Activated naive CD4-positive, alpha-beta T cell treated with anti-CD3 and anti-CD28 coated beads, Interleukin-2, amount 50 U/mL, for 72 hours (primary cell): Measurements from ENCODE around the gene TMC4. TPM values are rescaled to one million over a fixed set of nuclear protein-coding genes. Genes with fewer than 3 reads are reported as not detected.

ENCODE experiments used
- ATAC-seq, 2 donors: fragments of 150-1000 bp; cut with Tn5 transposase; 2 replicates each; pipeline ENCODE4 v1.10.0; 2021; ENCODE audit warnings: mild to moderate bottlenecking in 2 of 2, moderate library complexity in 2 of 2
- DNase-seq, 2 donors: peaks; one replicate each; pipeline ENCODE4 v3.0.0; 2021 to 2022; ENCODE audit warnings: low spot score in 2 of 2
- H3K27ac Mint-ChIP-seq, 2 donors: one replicate each; pipeline ENCODE4 v1.8.0; 2022; ENCODE audit warnings: mild to moderate bottlenecking in 2 of 2, mixed read lengths in 2 of 2
- H3K36me3 Mint-ChIP-seq, 2 donors: one replicate each; pipeline ENCODE4 v1.8.0; 2022; ENCODE audit warnings: mixed read lengths in 2 of 2
- H3K9me3 Mint-ChIP-seq, 2 donors: one replicate each; pipeline ENCODE4 v1.8.0; 2022; ENCODE audit warnings: mixed read lengths in 2 of 2
- total RNA-seq, 2 donors: library from RNA; stranded (reverse); gene quantifications; one replicate each; pipeline ENCODE4 v1.2.3, GENCODE V29; 2022

TMC4 gene
- total RNA-seq, 2 donors from 2014 or later, result not detected

- H3K9me3 Mint-ChIP-seq, result no peaks in the 10 kb centered on the region
- H3K27ac Mint-ChIP-seq, result peak overlapping the region; percentile 52 to 70
- H3K36me3 Mint-ChIP-seq, result peaks cover 12 to 24% of the 10 kb centered on the region in 2 donors
- no peak for ATAC-seq
- DNase-seq, result no peak
Measured at GRCh38 chr19:54153731-54154326, 19.1 kb downstream of the TMC4 start.

- no peak for ATAC-seq
- Mint-ChIP-seq H3K9me3 (no peaks in the 10 kb centered on the region), H3K36me3 (peaks cover 12 to 24% of the 10 kb centered on the region in 2 donors), H3K27ac (peak overlapping the region in 1 of 2 donors; percentile 38)
- DNase-seq, result no peak
Measured at GRCh38 chr19:54152878-54153524, 20.0 kb downstream of the TMC4 start.

GRCh38 chr19:54152267-54152666, 20.7 kb downstream of the TMC4 start:
- Mint-ChIP-seq H3K36me3 (peaks cover 12 to 24% of the 10 kb centered on the region in 2 donors), H3K27ac (no peak overlapping the region), H3K9me3 (no peaks in the 10 kb centered on the region)
- DNase-seq (no peak), ATAC-seq (no peak)

DNA sequence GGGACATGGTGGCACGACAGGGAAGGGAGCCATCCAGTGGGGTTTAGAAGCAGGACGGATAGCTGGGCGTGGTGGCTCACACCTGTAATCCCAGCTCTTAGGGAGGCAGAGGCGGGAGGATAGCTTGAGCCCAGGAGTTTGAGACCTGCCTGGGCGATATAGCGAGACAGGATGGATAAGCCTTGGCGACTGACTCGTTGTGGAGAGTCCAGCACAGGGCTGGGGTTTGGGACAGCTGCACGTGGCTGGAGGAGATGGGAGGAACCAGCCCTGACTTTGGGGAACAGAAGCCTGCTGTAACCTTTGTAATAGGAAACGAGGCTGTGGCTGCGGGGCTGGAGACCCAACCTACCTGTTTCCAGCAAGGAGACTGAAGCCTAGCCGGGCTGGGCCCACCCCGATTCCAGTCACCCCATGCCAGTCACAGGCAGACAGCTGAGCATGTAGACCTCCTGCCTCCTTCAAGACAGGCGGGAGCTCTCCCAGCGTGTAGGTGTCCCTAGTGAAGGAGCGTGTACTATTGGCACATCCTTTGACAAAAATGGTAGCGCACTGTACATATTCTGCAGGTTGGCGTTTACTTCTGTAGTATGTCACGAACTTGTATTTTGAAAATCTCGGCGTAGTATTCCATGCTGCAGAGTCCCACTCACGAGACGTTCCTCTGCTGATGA, 21.5 kb downstream of the TMC4 start:
- no peak for ATAC-seq
- peaks cover 7 to 29% of the 10 kb centered on the region in 2 donors for H3K36me3 Mint-ChIP-seq
- no peak for DNase-seq
- no peaks in the 10 kb centered on the region for H3K9me3 Mint-ChIP-seq
- H3K27ac Mint-ChIP-seq, result peak overlapping the region in 1 of 2 donors; percentile 64

- H3K36me3 Mint-ChIP-seq, result peaks cover 0 to 28% of the 10 kb centered on the region in 2 donors
- H3K9me3 Mint-ChIP-seq, result no peaks in the 10 kb centered on the region
- H3K27ac Mint-ChIP-seq, result peak overlapping the region; percentile 25 to 90
- DNase-seq (no peak), ATAC-seq (no peak)
Measured at GRCh38 chr19:54149021-54149812, 23.7 kb downstream of the TMC4 start.

DNA sequence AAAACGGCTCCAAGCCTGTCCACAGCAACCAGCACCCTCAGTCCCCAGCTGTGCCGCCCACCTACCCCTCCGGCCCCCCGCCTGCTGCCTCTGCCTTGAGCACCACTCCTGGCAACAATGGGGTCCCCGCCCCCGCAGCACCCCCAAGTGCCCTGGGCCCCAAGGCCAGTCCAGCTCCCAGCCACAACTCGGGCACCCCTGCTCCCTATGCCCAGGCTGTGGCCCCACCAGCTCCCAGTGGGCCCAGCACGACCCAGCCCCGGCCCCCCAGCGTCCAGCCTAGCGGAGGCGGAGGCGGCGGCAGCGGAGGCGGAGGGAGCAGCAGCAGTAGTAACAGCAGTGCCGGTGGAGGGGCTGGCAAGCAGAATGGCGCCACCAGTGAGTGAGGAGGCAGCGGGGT, 24.8 kb downstream of the TMC4 start:
- H3K27ac Mint-ChIP-seq, result no peak overlapping the region
- H3K36me3 Mint-ChIP-seq, result peaks cover 0 to 28% of the 10 kb centered on the region in 2 donors
- ATAC-seq, result no peak
- no peak for DNase-seq
- no peaks in the 10 kb centered on the region for H3K9me3 Mint-ChIP-seq

DNA sequence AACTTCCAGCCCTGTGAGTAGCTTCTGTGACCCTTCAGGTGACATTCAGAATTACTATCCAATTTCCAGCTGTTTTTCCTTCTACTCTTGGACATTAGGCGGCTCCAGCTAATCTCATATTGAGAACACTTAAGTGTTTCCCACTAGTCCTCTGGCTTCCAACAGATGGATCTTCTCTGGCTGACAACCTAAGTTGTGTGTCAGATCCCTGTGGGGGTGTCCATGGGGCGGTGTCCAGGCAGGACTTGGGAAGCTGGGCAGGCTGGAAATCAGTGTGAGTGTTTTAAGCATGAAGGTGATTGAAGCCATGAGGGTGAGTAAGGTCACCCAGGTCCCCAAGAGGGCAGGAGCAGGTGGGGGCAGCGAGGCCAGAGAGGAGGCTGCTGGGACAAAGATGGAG, 25.3 kb downstream of the TMC4 start:
- no peak for DNase-seq
- Mint-ChIP-seq H3K9me3 (no peaks in the 10 kb centered on the region), H3K36me3 (peaks cover 0 to 27% of the 10 kb centered on the region in 2 donors), H3K27ac (peak overlapping the region in 1 of 2 donors; percentile 33)
- ATAC-seq, result no peak

DNA sequence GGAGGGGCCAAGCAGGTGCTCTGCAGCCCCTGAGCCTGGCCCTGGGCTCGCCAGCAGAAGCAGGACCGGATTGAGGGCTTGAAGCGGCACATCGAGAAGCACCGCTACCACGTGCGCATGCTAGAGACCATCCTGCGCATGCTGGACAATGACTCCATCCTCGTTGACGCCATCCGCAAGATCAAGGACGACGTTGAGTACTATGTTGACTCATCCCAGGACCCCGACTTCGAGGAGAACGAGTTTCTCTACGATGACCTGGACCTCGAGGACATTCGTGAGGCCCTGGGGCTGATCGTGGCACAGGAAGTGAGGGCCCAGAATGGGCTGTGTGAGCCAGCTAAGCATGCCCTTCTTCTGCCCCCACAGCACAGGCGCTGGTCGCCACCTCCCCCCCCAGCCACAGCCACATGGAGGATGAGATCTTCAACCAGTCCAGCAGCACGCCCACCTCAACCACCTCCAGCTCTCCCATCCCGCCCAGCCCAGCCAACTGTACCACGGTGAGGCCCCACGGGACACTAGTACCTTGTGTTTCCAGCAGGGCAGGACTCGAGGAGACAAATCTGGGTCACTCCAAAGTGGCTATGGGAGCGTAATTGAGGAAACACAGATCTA, 27.3 kb downstream of the TMC4 start:
- DNase-seq (no peak), ATAC-seq (no peak)

GRCh38 chr19:54142166-54142780, 30.7 kb downstream of the TMC4 start:
- no peaks in the 10 kb centered on the region for H3K9me3 Mint-ChIP-seq
- H3K27ac Mint-ChIP-seq, result peak overlapping the region in 1 of 2 donors; percentile 85
- ATAC-seq (no peak), DNase-seq (no peak)
- H3K36me3 Mint-ChIP-seq, result peaks cover 11 to 37% of the 10 kb centered on the region in 2 donors

More for the DNA sequence above, 27.3 kb downstream of the TMC4 start:
- H3K9me3 Mint-ChIP-seq, result no peaks in the 10 kb centered on the region
- H3K27ac Mint-ChIP-seq, result no peak overlapping the region
- H3K36me3 Mint-ChIP-seq, result peaks cover 0 to 27% of the 10 kb centered on the region in 2 donors

- no peaks in the 10 kb centered on the region for H3K9me3 Mint-ChIP-seq
- ATAC-seq (no peak), DNase-seq (no peak)
- peaks cover 11 to 31% of the 10 kb centered on the region in 2 donors for H3K36me3 Mint-ChIP-seq
- peak overlapping the region in 1 of 2 donors; percentile 85 for H3K27ac Mint-ChIP-seq
Measured at GRCh38 chr19:54141356-54141755, 31.6 kb downstream of the TMC4 start.

- peak in 1 of 2 donors; percentile 21 for DNase-seq
- H3K9me3 Mint-ChIP-seq, result peaks cover 0 to 4% of the 10 kb centered on the region in 2 donors
- no peak for ATAC-seq
- H3K36me3 Mint-ChIP-seq, result peaks cover 11 to 16% of the 10 kb centered on the region in 2 donors
- peak overlapping the region; percentile 89 to 99 for H3K27ac Mint-ChIP-seq
Measured at GRCh38 chr19:54138489-54139256, 34.3 kb downstream of the TMC4 start.

DNA sequence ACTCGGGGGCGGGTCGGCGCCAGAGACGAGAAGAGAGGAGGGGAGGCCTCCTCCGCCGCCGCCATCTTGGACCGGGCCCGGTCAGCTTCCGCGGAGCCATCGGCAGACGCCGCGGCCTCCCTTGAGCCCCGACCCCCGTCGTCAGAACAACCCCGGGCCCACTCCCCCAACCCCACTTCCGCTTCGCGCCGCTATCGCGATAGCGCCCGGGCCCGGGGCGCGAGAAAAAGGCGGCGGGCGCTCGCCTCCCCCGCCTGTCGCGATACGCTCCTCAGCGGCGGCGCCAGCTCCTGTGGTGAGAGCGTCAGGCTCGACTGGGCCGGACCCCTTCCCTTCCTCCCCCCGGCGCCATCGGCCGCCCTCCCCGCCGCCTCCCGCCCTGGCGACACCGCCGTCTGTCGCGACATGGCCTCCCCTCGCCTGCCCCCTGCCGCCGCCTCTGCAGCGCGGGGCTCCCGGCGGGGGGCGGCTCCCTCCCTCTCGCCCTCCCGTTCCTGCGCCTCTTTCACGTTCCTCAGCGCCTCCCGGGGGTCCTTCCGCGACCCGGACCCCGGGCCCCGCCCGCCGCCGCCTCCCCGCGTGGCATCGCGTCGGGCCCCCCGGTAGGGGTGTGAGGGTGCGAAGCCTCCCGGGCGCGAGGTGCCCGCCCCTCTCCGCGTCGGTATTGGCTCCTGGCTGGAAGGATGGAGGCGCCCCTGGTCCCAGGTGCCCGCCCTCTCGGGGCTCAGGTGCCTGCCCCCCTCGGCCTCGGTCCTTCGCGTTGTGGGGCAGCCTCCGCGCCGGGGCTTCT, 35.1 kb downstream of the TMC4 start, which contains the start of gene CNOT3:
TSS of gene CNOT3 (plus strand) at position 64 of the 790 bp plus-strand sequence. CDS start 5,217 bp downstream, outside the sequence.
- Mint-ChIP-seq H3K27ac (peak within 1 kb of the TSS; percentile 89 to 99), H3K9me3 (peaks cover 0 to 4% of the 10 kb centered on the region in 2 donors), H3K36me3 (peaks cover 11% of the 10 kb centered on the region in 2 donors)
- DNase-seq (peak in 1 of 2 donors; percentile 39), ATAC-seq (no peak)

- H3K9me3 Mint-ChIP-seq, result peaks cover 0 to 4% of the 10 kb centered on the region in 2 donors
- DNase-seq (peak; percentile 97 to 100), ATAC-seq (peak; percentile 87 to 88)
- H3K36me3 Mint-ChIP-seq, result peaks cover 11% of the 10 kb centered on the region in 2 donors
- peak overlapping the region; percentile 67 to 89 for H3K27ac Mint-ChIP-seq
Measured at GRCh38 chr19:54136864-54137698, 35.9 kb downstream of the TMC4 start.
